Measurements from ENCODE around the gene C1orf232. TPM values are rescaled to one million over a fixed set of nuclear protein-coding genes. Genes with fewer than 3 reads are reported as not detected.
A peak's percentile ranks its signal among the peaks of the same experiment; 100 is the strongest.

The C1orf232 gene
- total RNA-seq, 1 experiment from 2014 or later: not detected

DNA sequence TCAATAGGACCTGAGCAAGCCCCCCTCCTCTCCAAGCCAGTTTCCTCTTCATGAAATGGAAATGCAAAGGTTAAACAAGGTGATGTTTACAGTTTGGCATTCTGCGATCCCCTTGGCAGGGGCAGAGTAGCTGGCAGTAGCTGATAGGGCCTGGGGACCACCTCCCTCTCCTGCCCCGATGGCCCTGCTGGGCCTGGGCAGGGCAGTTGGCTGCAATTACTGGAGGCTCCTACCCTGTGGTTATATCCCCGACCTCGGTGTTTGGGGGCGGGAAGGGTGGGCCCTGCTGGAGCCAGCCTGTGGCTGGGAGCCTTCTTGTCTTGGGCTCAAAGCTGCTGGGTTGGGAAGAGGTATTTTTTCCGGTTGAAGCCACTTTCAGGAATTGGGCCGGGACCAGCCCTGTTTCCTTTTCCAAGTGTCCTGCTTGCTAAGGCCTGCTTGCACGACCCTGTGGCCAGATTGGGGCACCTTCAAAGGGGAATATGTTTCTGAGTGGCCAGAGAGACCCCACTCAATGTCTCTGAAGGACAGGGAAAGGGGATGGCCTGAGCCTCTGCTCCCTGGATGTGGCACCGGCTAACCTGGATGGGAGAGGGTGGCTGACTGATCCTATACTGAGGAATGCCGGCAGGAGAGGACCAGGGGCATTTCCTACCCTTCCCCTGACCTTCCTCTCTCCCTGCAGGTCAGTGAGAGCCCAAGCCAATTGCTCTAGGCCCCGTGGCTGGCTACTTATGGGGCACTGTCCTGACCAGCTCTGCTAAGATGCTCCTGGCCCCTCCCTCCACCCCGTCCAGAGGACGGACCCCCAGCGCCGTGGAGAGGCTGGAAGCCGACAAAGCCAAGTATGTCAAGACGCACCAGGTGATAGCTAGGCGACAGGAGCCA is 8.0 kb downstream of the C1orf232 start:
- Histone ChIP-seq H3K4me2 (ENCODE audit: insufficient read depth, insufficient read length, low read length) (peak overlapping the region; percentile 46), H3T11ph (ENCODE audit: low read length) (no peak overlapping the region), H4K5ac (ENCODE audit: insufficient read length, low read depth, low read length) (no peak overlapping the region), H2BK20ac (ENCODE audit: low read depth, low read length, poor library complexity, severe bottlenecking) (no peak overlapping the region), H3K23me2 (ENCODE audit: insufficient read length, low read depth, low read length, poor library complexity, severe bottlenecking) (peaks cover 24% of the 10 kb centered on the region), H2BK120ac (ENCODE audit: low read depth, low read length, poor library complexity, severe bottlenecking) (no peak overlapping the region), H3K4me1 (ENCODE audit: insufficient read depth, low read length) (peaks cover 11% of the 10 kb centered on the region; the same call in 1 of the 2 replicates), H4K91ac (ENCODE audit: insufficient read length, low read depth, low read length) (no peak overlapping the region), H3K23ac (ENCODE audit: insufficient read length, low read depth, low read length) (no peak overlapping the region), H3K27ac (ENCODE audit: insufficient read length, low read depth, low read length) (no peak overlapping the region), H2AK5ac (ENCODE audit: insufficient read length, low read length) (no peak overlapping the region), H2BK12ac (ENCODE audit: insufficient read length, low read depth, low read length) (no peak overlapping the region), H3K14ac (ENCODE audit: insufficient read depth, low read length) (no peak overlapping the region), H3K27me3 (ENCODE audit: insufficient read depth, low read length) (peaks cover 39% of the 10 kb centered on the region; the same call in 1 of the 2 replicates), H3K4ac (ENCODE audit: low read depth, low read length) (no peak overlapping the region), H3K9me3 (ENCODE audit: control insufficient read depth, low read depth, low read length) (no peaks in the 10 kb centered on the region), H3K9ac (ENCODE audit: extremely low read depth, insufficient read length, low read length) (no peak overlapping the region), H2BK15ac (ENCODE audit: low read depth, low read length) (no peak overlapping the region), H2AFZ (ENCODE audit: low read length) (no peak overlapping the region), H3K79me2 (ENCODE audit: insufficient read depth, low read length) (no peaks in the 10 kb centered on the region), H3K18ac (ENCODE audit: insufficient read length, low read depth, low read length) (no peak overlapping the region), H2BK5ac (ENCODE audit: insufficient read length, low read length) (no peak overlapping the region), H4K20me1 (ENCODE audit: control insufficient read depth, insufficient read depth, insufficient read length) (no peaks in the 10 kb centered on the region), H3K79me1 (ENCODE audit: insufficient read depth, low read depth, low read length, poor library complexity, severe bottlenecking) (no peaks in the 10 kb centered on the region), H3K56ac (ENCODE audit: insufficient read length, low read depth, low read length) (no peak overlapping the region), H4K8ac (replicated peaks; ENCODE audit: insufficient read length, low read depth, low read length) (no peak overlapping the region)
- no peaks in the 10 kb centered on the region for H3K36me3 Mint-ChIP-seq (ENCODE audit: insufficient read depth in 1 of 3, low read depth in 3 of 3)
- peak overlapping the region; percentile 49 to 71 for H3K4me3 Mint-ChIP-seq
- WGBS (ENCODE audit: extremely low coverage, insufficient read length, low lambda C conversion rate): no CpG with 5 or more reads among the region's 18 CpGs
- TF ChIP-seq, protein P1, sequence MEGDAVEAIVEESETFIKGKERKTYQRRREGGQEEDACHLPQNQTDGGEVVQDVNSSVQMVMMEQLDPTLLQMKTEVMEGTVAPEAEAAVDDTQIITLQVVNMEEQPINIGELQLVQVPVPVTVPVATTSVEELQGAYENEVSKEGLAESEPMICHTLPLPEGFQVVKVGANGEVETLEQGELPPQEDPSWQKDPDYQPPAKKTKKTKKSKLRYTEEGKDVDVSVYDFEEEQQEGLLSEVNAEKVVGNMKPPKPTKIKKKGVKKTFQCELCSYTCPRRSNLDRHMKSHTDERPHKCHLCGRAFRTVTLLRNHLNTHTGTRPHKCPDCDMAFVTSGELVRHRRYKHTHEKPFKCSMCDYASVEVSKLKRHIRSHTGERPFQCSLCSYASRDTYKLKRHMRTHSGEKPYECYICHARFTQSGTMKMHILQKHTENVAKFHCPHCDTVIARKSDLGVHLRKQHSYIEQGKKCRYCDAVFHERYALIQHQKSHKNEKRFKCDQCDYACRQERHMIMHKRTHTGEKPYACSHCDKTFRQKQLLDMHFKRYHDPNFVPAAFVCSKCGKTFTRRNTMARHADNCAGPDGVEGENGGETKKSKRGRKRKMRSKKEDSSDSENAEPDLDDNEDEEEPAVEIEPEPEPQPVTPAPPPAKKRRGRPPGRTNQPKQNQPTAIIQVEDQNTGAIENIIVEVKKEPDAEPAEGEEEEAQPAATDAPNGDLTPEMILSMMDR (conservative IDR thresholded peaks at IDR 0.05): no peak
- peaks cover 0 to 4% of the 10 kb centered on the region in 2 experiments; a peak in 1 of 5 replicates for H3K9me3 Mint-ChIP-seq
- peak overlapping the region in 1 of 3 experiments; percentile 74; a peak in 1 of 7 replicates for H3K27ac Mint-ChIP-seq
- H3K4me1 Mint-ChIP-seq: peaks cover 48 to 56% of the 10 kb centered on the region in 2 experiments
- no peak for DNase-seq
- peaks cover 93% of the 10 kb centered on the region for H3K27me3 Mint-ChIP-seq (ENCODE audit: low read depth)

Measured in H9 (cell line).